GM23338 (cell line): Measurements from ENCODE around the gene SLC26A4. TPM values are rescaled to one million over a fixed set of nuclear protein-coding genes. Genes with fewer than 3 reads are reported as not detected.

ENCODE experiments used
- ATAC-seq: fragments of 200-7000 bp; cut with Tn5 transposase; 3 replicates; pipeline ENCODE4 v1.9.1; 2020
- DNase-seq: peaks from one replicate; pipeline ENCODE4 v3.0.0-alpha.2; 2015; ENCODE audit warnings: low spot score
- H2AFZ ChIP-seq: fragments of 200-600 bp; sonication (generic); 2 replicates; pipeline ENCODE4 v1.8.0; 2016; ENCODE audit warnings: antibody characterized with exemption, mild to moderate bottlenecking, moderate library complexity
- H3F3A ChIP-seq: fragments of 200-600 bp; sonication (generic); replicated peaks from 2 replicates; pipeline ENCODE4 v1.8.0; 2017; ENCODE audit warnings: antibody characterized with exemption, mixed run types, low read depth
- H3K27ac ChIP-seq: fragments of 200-600 bp; sonication (generic); 2 replicates; pipeline ENCODE4 v1.6.1; 2016; ENCODE audit warnings: low read depth
- H3K27me3 ChIP-seq: fragments of 200-600 bp; sonication (generic); 2 replicates; pipeline ENCODE4 v1.8.0; 2016; ENCODE audit warnings: mild to moderate bottlenecking, mixed run types, moderate library complexity; ENCODE audit not compliant: insufficient read depth
- H3K36me3 ChIP-seq: fragments of 200-600 bp; sonication (generic); 2 replicates; pipeline ENCODE4 v1.8.0; 2016; ENCODE audit warnings: mild to moderate bottlenecking; ENCODE audit not compliant: insufficient read depth
- H3K4me1 ChIP-seq: fragments of 200-600 bp; sonication (generic); 2 replicates; pipeline ENCODE4 v1.8.0; 2016; ENCODE audit warnings: mild to moderate bottlenecking, moderate library complexity; ENCODE audit not compliant: insufficient read depth
- H3K4me2 ChIP-seq: fragments of 200-600 bp; sonication (generic); 2 replicates; pipeline ENCODE4 v1.7.1; 2017; ENCODE audit warnings: mixed run types
- H3K4me3 ChIP-seq: fragments of 200-600 bp; sonication (generic); 2 replicates; pipeline ENCODE4 v1.6.1; 2016; ENCODE audit warnings: mixed run types
- H3K79me2 ChIP-seq: fragments of 200-600 bp; sonication (generic); replicated peaks from 2 replicates; pipeline ENCODE4 v1.8.0; 2017; ENCODE audit warnings: mild to moderate bottlenecking; ENCODE audit not compliant: insufficient read depth
- H3K9me2 ChIP-seq: fragments of 200-600 bp; sonication (generic); 2 replicates; pipeline ENCODE4 v1.8.0; 2017; ENCODE audit not compliant: insufficient read depth
- H4K20me1 ChIP-seq: fragments of 200-600 bp; sonication (generic); replicated peaks from 2 replicates; pipeline ENCODE4 v1.8.0; 2017; ENCODE audit warnings: mild to moderate bottlenecking; ENCODE audit not compliant: insufficient read depth
- H3K27ac Mint-ChIP-seq: 2 replicates; pipeline ENCODE4 v1.8.0; 2020; ENCODE audit warnings: inconsistent platforms, mild to moderate bottlenecking, moderate library complexity, mixed read lengths
- H3K27me3 Mint-ChIP-seq: 3 replicates; pipeline ENCODE4 v1.8.0; 2022; ENCODE audit warnings: low read depth, mild to moderate bottlenecking, moderate library complexity, mixed read lengths, inconsistent platforms; ENCODE audit not compliant: insufficient read depth, poor library complexity
- H3K36me3 Mint-ChIP-seq: 3 replicates; pipeline ENCODE4 v1.8.0; 2021; ENCODE audit warnings: low read depth, mild to moderate bottlenecking, inconsistent platforms, moderate library complexity, mixed read lengths
- H3K4me1 Mint-ChIP-seq: 3 replicates; pipeline ENCODE4 v1.8.0; 2020; ENCODE audit warnings: mild to moderate bottlenecking, inconsistent platforms, mixed read lengths
- H3K4me3 Mint-ChIP-seq: 3 replicates; pipeline ENCODE4 v1.8.0; 2021; ENCODE audit warnings: moderate library complexity, mild to moderate bottlenecking, inconsistent platforms, mixed read lengths
- H3K9me3 Mint-ChIP-seq: 3 replicates; pipeline ENCODE4 v1.8.0; 2020; ENCODE audit warnings: moderate library complexity, mild to moderate bottlenecking, inconsistent platforms, mixed read lengths
- CREB1 ChIP-seq: fragments of 250-450 bp; sonication (Bioruptor Pico); IDR thresholded peaks from 2 replicates; pipeline ENCODE4 v1.5.0; 2020; ENCODE audit warnings: low read depth, mild to moderate bottlenecking, moderate library complexity
- EZH2 ChIP-seq: fragments of 200-600 bp; sonication (generic); IDR thresholded peaks from one replicate; pipeline ENCODE4 v1.8.0; 2017; ENCODE audit warnings: antibody characterized with exemption, mild to moderate bottlenecking, low read depth; ENCODE audit not compliant: unreplicated experiment
- EZH2phosphoT487 ChIP-seq: fragments of 200-600 bp; sonication (generic); IDR thresholded peaks from one replicate; pipeline ENCODE4 v1.8.1; 2018; ENCODE audit warnings: antibody characterized with exemption; ENCODE audit not compliant: unreplicated experiment
- JUNB ChIP-seq: IDR thresholded peaks from one replicate; pipeline ENCODE4 v1.6.1; 2016; ENCODE audit warnings: antibody characterized with exemption; ENCODE audit not compliant: unreplicated experiment
- NANOG ChIP-seq: IDR thresholded peaks from 2 replicates; pipeline ENCODE4 v1.6.1; 2016; ENCODE audit warnings: antibody characterized with exemption, borderline replicate concordance
- POLR2AphosphoS5 ChIP-seq: IDR thresholded peaks from 2 replicates; pipeline ENCODE4 v1.6.1; 2016; ENCODE audit warnings: antibody characterized with exemption, low read depth
- STAT1 ChIP-seq: IDR thresholded peaks from one replicate; pipeline ENCODE4 v1.6.1; 2016; ENCODE audit warnings: antibody characterized with exemption; ENCODE audit not compliant: unreplicated experiment
- ZNF114 ChIP-seq: fragments of 250-450 bp; sonication (Bioruptor Pico); IDR thresholded peaks from 2 replicates; pipeline ENCODE4 v1.5.0; 2020; ENCODE audit warnings: mild to moderate bottlenecking, moderate library complexity
- ZNF331 ChIP-seq: fragments of 250-450 bp; sonication (Bioruptor Pico); IDR thresholded peaks from 2 replicates; pipeline ENCODE4 v1.5.0; 2020; ENCODE audit warnings: low read depth, mild to moderate bottlenecking, moderate library complexity
- polyA plus RNA-seq: library from polyadenylated mRNA; unstranded; fragments of >200 nt; fragmentation: Nextera tagmentation; extraction: Ambion mirVana; gene quantifications from 2 replicates; pipeline ENCODE4 v1.2.1, GENCODE V29; 2016
- total RNA-seq: library from RNA; depleted of rRNA; stranded (reverse); fragments of >200 nt; shearing (Covaris generic); gene quantifications from 2 replicates; pipeline ENCODE4 v1.2.3, GENCODE V29; 2014
- TF ChIP-seq, protein P1 (sequence below): fragments of 250-450 bp; sonication (Bioruptor Pico); IDR thresholded peaks from 2 replicates; pipeline ENCODE4 v1.5.0; 2020; ENCODE audit warnings: mild to moderate bottlenecking, moderate library complexity
- TF ChIP-seq, protein P2 (sequence below): IDR thresholded peaks from 2 replicates; pipeline ENCODE4 v1.6.1; 2016; ENCODE audit warnings: antibody characterized with exemption
- TF ChIP-seq, protein P3 (sequence below): IDR thresholded peaks from one replicate; pipeline ENCODE4 v1.6.1; 2018; ENCODE audit warnings: antibody characterized with exemption; ENCODE audit not compliant: unreplicated experiment
- TF ChIP-seq, protein P4 (sequence below), 2 experiments: fragments of 200-600 bp in 1 of 2; sonication (generic) in 1 of 2; conservative IDR thresholded peaks; 2 replicates each; pipeline versions ENCODE4 v1.5.1 to v1.6.1; 2016 to 2017; ENCODE audit warnings: antibody characterized with exemption in 2 of 2, low read depth in 2 of 2, mild to moderate bottlenecking in 2 of 2, moderate library complexity in 1 of 2

SLC26A4 gene
- total and polyA plus RNA-seq, 2 experiments from 2014 or later: 0.07 TPM; not detected in 1

DNA sequence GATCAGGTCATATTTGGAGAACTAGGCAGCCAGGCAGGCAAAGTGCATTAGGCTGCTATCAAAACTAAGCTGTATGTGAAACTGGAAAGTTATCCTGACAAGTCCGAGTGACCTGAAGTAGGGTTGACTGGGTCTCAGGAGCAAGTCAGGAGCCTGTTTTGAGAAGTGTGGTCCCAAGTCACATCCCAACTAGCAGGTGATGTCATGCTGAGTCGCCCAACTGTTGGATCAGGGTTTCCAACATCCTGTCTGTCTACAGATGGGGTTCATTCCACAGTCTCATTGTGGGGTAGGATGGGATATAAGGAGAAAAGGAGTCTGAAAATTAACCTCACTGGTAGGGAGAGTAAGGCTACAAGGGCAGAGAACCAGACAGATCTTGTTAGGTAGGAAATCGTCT is 27.0 kb downstream of the SLC26A4 start:
- Mint-ChIP-seq H3K27me3 (peaks cover 4% of the 10 kb centered on the region), H3K27ac (no peak overlapping the region), H3K4me1 (peaks cover 35% of the 10 kb centered on the region), H3K4me3 (no peak overlapping the region), H3K36me3 (no peaks in the 10 kb centered on the region), H3K9me3 (no peaks in the 10 kb centered on the region)
- Histone ChIP-seq H3K36me3 (no peaks in the 10 kb centered on the region), H2AFZ (no peak overlapping the region), H3K27ac (no peak overlapping the region), H3K4me3 (no peak overlapping the region), H3K79me2 (no peaks in the 10 kb centered on the region), H3F3A (no peaks in the 10 kb centered on the region), H3K9me2 (no peaks in the 10 kb centered on the region), H3K4me2 (no peak overlapping the region), H3K4me1 (peaks cover 24% of the 10 kb centered on the region), H3K27me3 (no peaks in the 10 kb centered on the region), H4K20me1 (no peaks in the 10 kb centered on the region)
- ATAC-seq: no peak
- TF ChIP-seq NANOG (no peak), ZNF114 (CRISPR knock-in tag) (no peak), CREB1 (CRISPR knock-in tag) (no peak), JUNB (no peak), EZH2 (no peak), EZH2phosphoT487 (no peak), POLR2AphosphoS5 (no peak), ZNF331 (CRISPR knock-in tag) (no peak), STAT1 (no peak)
- TF ChIP-seq, protein P1, sequence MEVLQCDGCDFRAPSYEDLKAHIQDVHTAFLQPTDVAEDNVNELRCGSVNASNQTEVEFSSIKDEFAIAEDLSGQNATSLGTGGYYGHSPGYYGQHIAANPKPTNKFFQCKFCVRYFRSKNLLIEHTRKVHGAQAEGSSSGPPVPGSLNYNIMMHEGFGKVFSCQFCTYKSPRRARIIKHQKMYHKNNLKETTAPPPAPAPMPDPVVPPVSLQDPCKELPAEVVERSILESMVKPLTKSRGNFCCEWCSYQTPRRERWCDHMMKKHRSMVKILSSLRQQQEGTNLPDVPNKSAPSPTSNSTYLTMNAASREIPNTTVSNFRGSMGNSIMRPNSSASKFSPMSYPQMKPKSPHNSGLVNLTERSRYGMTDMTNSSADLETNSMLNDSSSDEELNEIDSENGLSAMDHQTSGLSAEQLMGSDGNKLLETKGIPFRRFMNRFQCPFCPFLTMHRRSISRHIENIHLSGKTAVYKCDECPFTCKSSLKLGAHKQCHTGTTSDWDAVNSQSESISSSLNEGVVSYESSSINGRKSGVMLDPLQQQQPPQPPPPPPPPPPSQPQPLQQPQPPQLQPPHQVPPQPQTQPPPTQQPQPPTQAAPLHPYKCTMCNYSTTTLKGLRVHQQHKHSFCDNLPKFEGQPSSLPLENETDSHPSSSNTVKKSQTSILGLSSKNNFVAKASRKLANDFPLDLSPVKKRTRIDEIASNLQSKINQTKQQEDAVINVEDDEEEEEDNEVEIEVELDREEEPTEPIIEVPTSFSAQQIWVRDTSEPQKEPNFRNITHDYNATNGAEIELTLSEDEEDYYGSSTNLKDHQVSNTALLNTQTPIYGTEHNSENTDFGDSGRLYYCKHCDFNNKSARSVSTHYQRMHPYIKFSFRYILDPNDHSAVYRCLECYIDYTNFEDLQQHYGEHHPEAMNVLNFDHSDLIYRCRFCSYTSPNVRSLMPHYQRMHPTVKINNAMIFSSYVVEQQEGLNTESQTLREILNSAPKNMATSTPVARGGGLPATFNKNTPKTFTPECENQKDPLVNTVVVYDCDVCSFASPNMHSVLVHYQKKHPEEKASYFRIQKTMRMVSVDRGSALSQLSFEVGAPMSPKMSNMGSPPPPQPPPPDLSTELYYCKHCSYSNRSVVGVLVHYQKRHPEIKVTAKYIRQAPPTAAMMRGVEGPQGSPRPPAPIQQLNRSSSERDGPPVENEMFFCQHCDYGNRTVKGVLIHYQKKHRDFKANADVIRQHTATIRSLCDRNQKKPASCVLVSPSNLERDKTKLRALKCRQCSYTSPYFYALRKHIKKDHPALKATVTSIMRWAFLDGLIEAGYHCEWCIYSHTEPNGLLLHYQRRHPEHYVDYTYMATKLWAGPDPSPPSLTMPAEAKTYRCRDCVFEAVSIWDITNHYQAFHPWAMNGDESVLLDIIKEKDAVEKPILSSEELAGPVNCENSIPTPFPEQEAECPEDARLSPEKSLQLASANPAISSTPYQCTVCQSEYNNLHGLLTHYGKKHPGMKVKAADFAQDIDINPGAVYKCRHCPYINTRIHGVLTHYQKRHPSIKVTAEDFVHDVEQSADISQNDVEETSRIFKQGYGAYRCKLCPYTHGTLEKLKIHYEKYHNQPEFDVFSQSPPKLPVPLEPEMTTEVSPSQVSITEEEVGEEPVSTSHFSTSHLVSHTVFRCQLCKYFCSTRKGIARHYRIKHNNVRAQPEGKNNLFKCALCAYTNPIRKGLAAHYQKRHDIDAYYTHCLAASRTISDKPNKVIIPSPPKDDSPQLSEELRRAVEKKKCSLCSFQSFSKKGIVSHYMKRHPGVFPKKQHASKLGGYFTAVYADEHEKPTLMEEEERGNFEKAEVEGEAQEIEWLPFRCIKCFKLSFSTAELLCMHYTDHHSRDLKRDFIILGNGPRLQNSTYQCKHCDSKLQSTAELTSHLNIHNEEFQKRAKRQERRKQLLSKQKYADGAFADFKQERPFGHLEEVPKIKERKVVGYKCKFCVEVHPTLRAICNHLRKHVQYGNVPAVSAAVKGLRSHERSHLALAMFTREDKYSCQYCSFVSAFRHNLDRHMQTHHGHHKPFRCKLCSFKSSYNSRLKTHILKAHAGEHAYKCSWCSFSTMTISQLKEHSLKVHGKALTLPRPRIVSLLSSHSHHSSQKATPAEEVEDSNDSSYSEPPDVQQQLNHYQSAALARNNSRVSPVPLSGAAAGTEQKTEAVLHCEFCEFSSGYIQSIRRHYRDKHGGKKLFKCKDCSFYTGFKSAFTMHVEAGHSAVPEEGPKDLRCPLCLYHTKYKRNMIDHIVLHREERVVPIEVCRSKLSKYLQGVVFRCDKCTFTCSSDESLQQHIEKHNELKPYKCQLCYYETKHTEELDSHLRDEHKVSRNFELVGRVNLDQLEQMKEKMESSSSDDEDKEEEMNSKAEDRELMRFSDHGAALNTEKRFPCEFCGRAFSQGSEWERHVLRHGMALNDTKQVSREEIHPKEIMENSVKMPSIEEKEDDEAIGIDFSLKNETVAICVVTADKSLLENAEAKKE (CRISPR knock-in tag): no peak
- TF ChIP-seq, protein P2, sequence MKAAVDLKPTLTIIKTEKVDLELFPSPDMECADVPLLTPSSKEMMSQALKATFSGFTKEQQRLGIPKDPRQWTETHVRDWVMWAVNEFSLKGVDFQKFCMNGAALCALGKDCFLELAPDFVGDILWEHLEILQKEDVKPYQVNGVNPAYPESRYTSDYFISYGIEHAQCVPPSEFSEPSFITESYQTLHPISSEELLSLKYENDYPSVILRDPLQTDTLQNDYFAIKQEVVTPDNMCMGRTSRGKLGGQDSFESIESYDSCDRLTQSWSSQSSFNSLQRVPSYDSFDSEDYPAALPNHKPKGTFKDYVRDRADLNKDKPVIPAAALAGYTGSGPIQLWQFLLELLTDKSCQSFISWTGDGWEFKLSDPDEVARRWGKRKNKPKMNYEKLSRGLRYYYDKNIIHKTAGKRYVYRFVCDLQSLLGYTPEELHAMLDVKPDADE: no peak
- TF ChIP-seq, protein P3, sequence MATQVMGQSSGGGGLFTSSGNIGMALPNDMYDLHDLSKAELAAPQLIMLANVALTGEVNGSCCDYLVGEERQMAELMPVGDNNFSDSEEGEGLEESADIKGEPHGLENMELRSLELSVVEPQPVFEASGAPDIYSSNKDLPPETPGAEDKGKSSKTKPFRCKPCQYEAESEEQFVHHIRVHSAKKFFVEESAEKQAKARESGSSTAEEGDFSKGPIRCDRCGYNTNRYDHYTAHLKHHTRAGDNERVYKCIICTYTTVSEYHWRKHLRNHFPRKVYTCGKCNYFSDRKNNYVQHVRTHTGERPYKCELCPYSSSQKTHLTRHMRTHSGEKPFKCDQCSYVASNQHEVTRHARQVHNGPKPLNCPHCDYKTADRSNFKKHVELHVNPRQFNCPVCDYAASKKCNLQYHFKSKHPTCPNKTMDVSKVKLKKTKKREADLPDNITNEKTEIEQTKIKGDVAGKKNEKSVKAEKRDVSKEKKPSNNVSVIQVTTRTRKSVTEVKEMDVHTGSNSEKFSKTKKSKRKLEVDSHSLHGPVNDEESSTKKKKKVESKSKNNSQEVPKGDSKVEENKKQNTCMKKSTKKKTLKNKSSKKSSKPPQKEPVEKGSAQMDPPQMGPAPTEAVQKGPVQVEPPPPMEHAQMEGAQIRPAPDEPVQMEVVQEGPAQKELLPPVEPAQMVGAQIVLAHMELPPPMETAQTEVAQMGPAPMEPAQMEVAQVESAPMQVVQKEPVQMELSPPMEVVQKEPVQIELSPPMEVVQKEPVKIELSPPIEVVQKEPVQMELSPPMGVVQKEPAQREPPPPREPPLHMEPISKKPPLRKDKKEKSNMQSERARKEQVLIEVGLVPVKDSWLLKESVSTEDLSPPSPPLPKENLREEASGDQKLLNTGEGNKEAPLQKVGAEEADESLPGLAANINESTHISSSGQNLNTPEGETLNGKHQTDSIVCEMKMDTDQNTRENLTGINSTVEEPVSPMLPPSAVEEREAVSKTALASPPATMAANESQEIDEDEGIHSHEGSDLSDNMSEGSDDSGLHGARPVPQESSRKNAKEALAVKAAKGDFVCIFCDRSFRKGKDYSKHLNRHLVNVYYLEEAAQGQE: no peak
- TF ChIP-seq, protein P4, sequence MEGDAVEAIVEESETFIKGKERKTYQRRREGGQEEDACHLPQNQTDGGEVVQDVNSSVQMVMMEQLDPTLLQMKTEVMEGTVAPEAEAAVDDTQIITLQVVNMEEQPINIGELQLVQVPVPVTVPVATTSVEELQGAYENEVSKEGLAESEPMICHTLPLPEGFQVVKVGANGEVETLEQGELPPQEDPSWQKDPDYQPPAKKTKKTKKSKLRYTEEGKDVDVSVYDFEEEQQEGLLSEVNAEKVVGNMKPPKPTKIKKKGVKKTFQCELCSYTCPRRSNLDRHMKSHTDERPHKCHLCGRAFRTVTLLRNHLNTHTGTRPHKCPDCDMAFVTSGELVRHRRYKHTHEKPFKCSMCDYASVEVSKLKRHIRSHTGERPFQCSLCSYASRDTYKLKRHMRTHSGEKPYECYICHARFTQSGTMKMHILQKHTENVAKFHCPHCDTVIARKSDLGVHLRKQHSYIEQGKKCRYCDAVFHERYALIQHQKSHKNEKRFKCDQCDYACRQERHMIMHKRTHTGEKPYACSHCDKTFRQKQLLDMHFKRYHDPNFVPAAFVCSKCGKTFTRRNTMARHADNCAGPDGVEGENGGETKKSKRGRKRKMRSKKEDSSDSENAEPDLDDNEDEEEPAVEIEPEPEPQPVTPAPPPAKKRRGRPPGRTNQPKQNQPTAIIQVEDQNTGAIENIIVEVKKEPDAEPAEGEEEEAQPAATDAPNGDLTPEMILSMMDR (conservative IDR thresholded peaks at IDR 0.05; ENCODE audit: low read depth in 2 of 2): no peak
- DNase-seq: no peak
